PFSK-1 (cell line): ENCODE data around the gene MCL1.

Experiments used
- FOXP2 ChIP-seq: optimal IDR thresholded peaks from 2 replicates; pipeline ENCODE3; 2011; ENCODE audit warnings: borderline replicate concordance, control low read depth, inconsistent platforms; ENCODE audit not compliant: insufficient read depth; ENCODE audit errors: extremely low read length, extremely low read depth
- POLR2AphosphoS5 ChIP-seq: IDR thresholded peaks from 2 replicates; pipeline ENCODE4 v1.6.1; 2012; ENCODE audit warnings: low read depth, mild to moderate bottlenecking, control low read depth, low read length, moderate library complexity
- REST ChIP-seq, 2 experiments: IDR thresholded peaks; 2 replicates each; pipeline versions ENCODE4 v1.6.1 to v1.8.0; 2011 to 2012; ENCODE audit warnings: low read depth in 2 of 2, low read length in 2 of 2, control low read depth in 1 of 2, inconsistent platforms in 1 of 2, mild to moderate bottlenecking in 1 of 2, moderate library complexity in 1 of 2; ENCODE audit not compliant: insufficient read depth in 1 of 2
- SIN3A ChIP-seq: IDR thresholded peaks from 2 replicates; pipeline ENCODE4 v1.6.1; 2012; ENCODE audit warnings: mild to moderate bottlenecking, low read length, moderate library complexity, borderline replicate concordance; ENCODE audit not compliant: insufficient read depth
- TAF1 ChIP-seq: IDR thresholded peaks from 2 replicates; pipeline ENCODE4 v1.6.1; 2012; ENCODE audit warnings: low read length, control low read depth, borderline replicate concordance; ENCODE audit not compliant: insufficient read depth

The MCL1 gene

GRCh38 chr1:150557065-150557600 is 22.3 kb downstream of the MCL1 start:
- TF ChIP-seq FOXP2 = no peak

GRCh38 chr1:150555971-150556865 is 23.2 kb downstream of the MCL1 start:
- TF ChIP-seq POLR2AphosphoS5 (no peak), REST (IDR thresholded peaks at IDR 0.05; ENCODE audit: insufficient read depth in 1 of 2, low read depth in 2 of 2, low read length in 2 of 2) (no peak), SIN3A (no peak), FOXP2 (no peak), TAF1 (no peak)

GRCh38 chr1:150555198-150555970 is 24.0 kb downstream of the MCL1 start:
- no peak for TF ChIP-seq SIN3A
- TF ChIP-seq REST (IDR thresholded peaks at IDR 0.05; ENCODE audit: insufficient read depth in 1 of 2, low read depth in 2 of 2, low read length in 2 of 2) = no peak
- no peak for TF ChIP-seq FOXP2
- no peak for TF ChIP-seq TAF1
- TF ChIP-seq POLR2AphosphoS5 = no peak

- no peak for TF ChIP-seq SIN3A
- no peak for TF ChIP-seq TAF1
Measured at GRCh38 chr1:150554086-150554452, 25.3 kb downstream of the MCL1 start.

GRCh38 chr1:150553392-150554085 is 25.9 kb downstream of the MCL1 start:
- TF ChIP-seq SIN3A (no peak), TAF1 (no peak), POLR2AphosphoS5 (no peak), REST (IDR thresholded peaks at IDR 0.05; ENCODE audit: insufficient read depth in 1 of 2, low read depth in 2 of 2, low read length in 2 of 2) (no peak), FOXP2 (no peak)

GRCh38 chr1:150552911-150553289 is 26.5 kb downstream of the MCL1 start:
- TF ChIP-seq REST (IDR thresholded peaks at IDR 0.05; ENCODE audit: insufficient read depth in 1 of 2, low read depth in 2 of 2, low read length in 2 of 2) (no peak), POLR2AphosphoS5 (no peak), FOXP2 (no peak)
